Trophoblast cell (in vitro differentiated cells and primary cell): ENCODE measurements around the gene SMG6.

ENCODE experiments used
- DNase-seq, 2 donors: peaks; one replicate each; pipeline ENCODE4 v3.0.0-alpha.2; 2016
- H2AFZ ChIP-seq: 2 replicates; pipeline ENCODE4 v1.6.1; 2013; ENCODE audit warnings: low read length, moderate library complexity, mild to moderate bottlenecking; ENCODE audit not compliant: insufficient read depth, poor library complexity
- H2AK5ac ChIP-seq: 2 replicates; pipeline ENCODE4 v1.6.1; 2013; ENCODE audit warnings: mild to moderate bottlenecking, low read length
- H2BK120ac ChIP-seq: 2 replicates; pipeline ENCODE4 v1.6.1; 2013; ENCODE audit warnings: low read length, mild to moderate bottlenecking, moderate library complexity; ENCODE audit not compliant: insufficient read depth, poor library complexity
- H2BK12ac ChIP-seq: 2 replicates; pipeline ENCODE4 v1.6.1; 2013; ENCODE audit warnings: mild to moderate bottlenecking, low read length, moderate library complexity
- H2BK5ac ChIP-seq: 2 replicates; pipeline ENCODE4 v1.6.1; 2013; ENCODE audit warnings: low read length, low read depth, moderate library complexity, mild to moderate bottlenecking; ENCODE audit not compliant: poor library complexity
- H3K14ac ChIP-seq: 2 replicates; pipeline ENCODE4 v1.6.1; 2013; ENCODE audit warnings: mild to moderate bottlenecking, low read length
- H3K18ac ChIP-seq: 2 replicates; pipeline ENCODE4 v1.6.1; 2013; ENCODE audit warnings: mild to moderate bottlenecking, low read length
- H3K23ac ChIP-seq: 2 replicates; pipeline ENCODE4 v1.6.1; 2013; ENCODE audit warnings: low read length
- H3K27ac ChIP-seq: 2 replicates; pipeline ENCODE4 v1.5.1; 2013; ENCODE audit warnings: low read depth, mild to moderate bottlenecking, inconsistent platforms, low read length, moderate library complexity
- H3K27me3 ChIP-seq: 2 replicates; pipeline ENCODE4 v1.6.1; 2013; ENCODE audit warnings: inconsistent platforms, mild to moderate bottlenecking, low read length, moderate library complexity; ENCODE audit not compliant: insufficient read depth
- H3K36me3 ChIP-seq, 2 experiments: 1 replicate in 1 of 2; 2 replicates in 1 of 2; pipeline ENCODE4 v1.6.1; 2013; ENCODE audit warnings: low read length in 2 of 2, mild to moderate bottlenecking in 2 of 2, moderate library complexity in 1 of 2; ENCODE audit not compliant: insufficient read depth in 2 of 2, control insufficient read depth in 1 of 2
- H3K4ac ChIP-seq: 2 replicates; pipeline ENCODE4 v1.6.1; 2013; ENCODE audit warnings: low read depth, mild to moderate bottlenecking, low read length, moderate library complexity
- H3K4me1 ChIP-seq, 2 experiments: 1 replicate in 1 of 2; 2 replicates in 1 of 2; pipeline ENCODE4 v1.6.1; 2013; ENCODE audit warnings: low read length in 2 of 2, mild to moderate bottlenecking in 2 of 2, moderate library complexity in 1 of 2; ENCODE audit not compliant: insufficient read depth in 2 of 2, control insufficient read depth in 1 of 2
- H3K4me2 ChIP-seq: 2 replicates; pipeline ENCODE4 v1.6.1; 2013; ENCODE audit warnings: inconsistent platforms, mild to moderate bottlenecking, low read length, moderate library complexity
- H3K4me3 ChIP-seq: 2 replicates; pipeline ENCODE4 v1.5.1; 2013; ENCODE audit warnings: mild to moderate bottlenecking, low read depth, low read length, inconsistent platforms
- H3K79me1 ChIP-seq: one replicate; pipeline ENCODE4 v1.6.1; 2013; ENCODE audit warnings: low read length
- H3K79me2 ChIP-seq: 2 replicates; pipeline ENCODE4 v1.6.1; 2013; ENCODE audit warnings: low read length, mild to moderate bottlenecking; ENCODE audit not compliant: control insufficient read depth, insufficient read depth, poor library complexity
- H3K9ac ChIP-seq: 2 replicates; pipeline ENCODE4 v1.6.1; 2013; ENCODE audit warnings: mild to moderate bottlenecking, low read length
- H3K9me3 ChIP-seq: 2 replicates; pipeline ENCODE4 v1.6.1; 2013; ENCODE audit warnings: low read depth, mild to moderate bottlenecking, control low read depth, inconsistent platforms, low read length; ENCODE audit not compliant: insufficient read depth
- H4K12ac ChIP-seq: 2 replicates; pipeline ENCODE4 v1.6.1; 2013; ENCODE audit warnings: low read depth, mild to moderate bottlenecking, low read length, moderate library complexity
- H4K8ac ChIP-seq: 2 replicates; pipeline ENCODE4 v1.6.1; 2013; ENCODE audit warnings: low read depth, mild to moderate bottlenecking, low read length, moderate library complexity
- H4K91ac ChIP-seq: one replicate; pipeline ENCODE4 v1.6.1; 2013; ENCODE audit warnings: low read depth, mild to moderate bottlenecking, low read length, moderate library complexity
- WGBS: extraction: QIAGEN DNeasy Blood & Tissue Kit; methylation state at CpG from one replicate; pipeline ENCODE4 v1.1.7; 2013; ENCODE audit warnings: missing lambda C conversion rate; ENCODE audit not compliant: insufficient read length, insufficient coverage; ENCODE audit errors: extremely low coverage; 5-methylcytosine and 5-hydroxymethylcytosine counted together

The SMG6 gene

GRCh38 chr17:2344528-2344927 lies 40.9 kb upstream of the SMG6 start:
- H3K4me2 ChIP-seq: no peak overlapping the region
- H3K4me3 ChIP-seq: no peak overlapping the region
- no peaks in the 10 kb centered on the region for H3K27me3 ChIP-seq
- no CpG with 5 or more reads among the region's 10 CpGs for WGBS
- H3K79me1 ChIP-seq: peaks cover 11% of the 10 kb centered on the region
- H3K18ac ChIP-seq: no peak overlapping the region
- H3K27ac ChIP-seq: no peak overlapping the region
- no peak overlapping the region for H2AFZ ChIP-seq
- no peak overlapping the region for H4K12ac ChIP-seq
- no peaks in the 10 kb centered on the region for H3K9me3 ChIP-seq
- H2BK12ac ChIP-seq: no peak overlapping the region
- H3K79me2 ChIP-seq: peaks cover 5% of the 10 kb centered on the region
- no peak overlapping the region for H3K14ac ChIP-seq
- H2AK5ac ChIP-seq: no peak overlapping the region
- no peak overlapping the region for H3K4ac ChIP-seq
- DNase-seq: no peak
- no peak overlapping the region for H3K9ac ChIP-seq
- peaks cover 20 to 22% of the 10 kb centered on the region in 2 experiments for H3K4me1 ChIP-seq
- no peak overlapping the region for H4K91ac ChIP-seq
- H2BK5ac ChIP-seq: no peak overlapping the region
- H3K36me3 ChIP-seq: peaks cover 9 to 21% of the 10 kb centered on the region in 2 experiments
- no peak overlapping the region for H4K8ac ChIP-seq
- H2BK120ac ChIP-seq: no peak overlapping the region
- peak overlapping the region; percentile 23 for H3K23ac ChIP-seq

DNA sequence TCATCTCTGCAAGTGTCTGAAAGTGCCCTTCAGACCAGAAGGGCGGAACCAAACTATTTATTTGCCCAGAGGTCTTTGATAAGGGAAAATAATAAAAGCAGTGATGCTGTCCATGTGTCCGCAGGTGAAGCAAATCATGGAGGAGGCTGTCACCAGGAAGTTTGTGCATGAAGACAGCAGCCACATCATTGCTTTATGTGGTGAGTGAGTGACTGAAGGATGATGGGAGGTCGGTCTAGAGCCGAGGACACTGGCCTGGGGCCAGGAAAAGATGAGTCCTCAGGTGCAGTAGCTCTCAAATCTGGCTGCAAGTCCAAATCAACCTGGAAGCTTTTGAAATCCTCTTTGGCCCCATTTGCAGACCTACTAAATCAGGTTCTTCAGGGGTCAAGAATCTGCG lies 39.8 kb upstream of the SMG6 start:
- no peak overlapping the region for H2BK12ac ChIP-seq

GRCh38 chr17:2338315-2338657 lies 34.7 kb upstream of the SMG6 start:
- no peak overlapping the region for H3K23ac ChIP-seq
- peak overlapping the region; percentile 90 for H3K4me2 ChIP-seq
- no peak overlapping the region for H4K12ac ChIP-seq
- peak overlapping the region; percentile 11 for H3K18ac ChIP-seq
- no peaks in the 10 kb centered on the region for H3K9me3 ChIP-seq
- peak overlapping the region; percentile 82 for H3K4me3 ChIP-seq
- no peak overlapping the region for H4K8ac ChIP-seq
- peaks cover 18% of the 10 kb centered on the region for H3K79me2 ChIP-seq
- no peak overlapping the region for H2BK5ac ChIP-seq
- peak in 1 of 2 donors; percentile 13 for DNase-seq
- peaks cover 5 to 21% of the 10 kb centered on the region in 2 experiments for H3K36me3 ChIP-seq
- peak overlapping the region; percentile 87 for H2AFZ ChIP-seq
- H3K4me1 ChIP-seq: peaks cover 3 to 4% of the 10 kb centered on the region in 2 experiments
- no peak overlapping the region for H3K27ac ChIP-seq
- no CpG with 5 or more reads among the region's 5 CpGs for WGBS
- peak overlapping the region; percentile 28 for H3K9ac ChIP-seq
- no peak overlapping the region for H3K4ac ChIP-seq
- peaks cover 16% of the 10 kb centered on the region for H3K79me1 ChIP-seq
- no peak overlapping the region for H2BK12ac ChIP-seq
- H3K14ac ChIP-seq: peak overlapping the region; percentile 20
- H3K27me3 ChIP-seq: no peaks in the 10 kb centered on the region
- H4K91ac ChIP-seq: no peak overlapping the region
- peak overlapping the region; percentile 24 for H2AK5ac ChIP-seq
- no peak overlapping the region for H2BK120ac ChIP-seq

More for the DNA sequence above, 39.8 kb upstream of the SMG6 start:
- no peak overlapping the region for H3K23ac ChIP-seq
- no peak overlapping the region for H4K8ac ChIP-seq
- H3K4me3 ChIP-seq: no peak overlapping the region
- no peak overlapping the region for H4K91ac ChIP-seq
- H3K36me3 ChIP-seq: peaks cover 9 to 21% of the 10 kb centered on the region in 2 experiments
- H3K14ac ChIP-seq: no peak overlapping the region
- H3K18ac ChIP-seq: no peak overlapping the region
- no peaks in the 10 kb centered on the region for H3K9me3 ChIP-seq
- no peaks in the 10 kb centered on the region for H3K27me3 ChIP-seq
- H3K4me2 ChIP-seq: no peak overlapping the region
- H2AK5ac ChIP-seq: no peak overlapping the region
- H2BK120ac ChIP-seq: no peak overlapping the region
- no peak overlapping the region for H3K27ac ChIP-seq
- H3K79me1 ChIP-seq: peaks cover 10% of the 10 kb centered on the region
- no peak overlapping the region for H3K4ac ChIP-seq
- WGBS: no CpG with 5 or more reads among the region's 5 CpGs
- H3K4me1 ChIP-seq: peaks cover 18 to 19% of the 10 kb centered on the region in 2 experiments
- H3K79me2 ChIP-seq: peaks cover 5% of the 10 kb centered on the region
- no peak overlapping the region for H2BK5ac ChIP-seq
- no peak for DNase-seq
- H2AFZ ChIP-seq: no peak overlapping the region
- H4K12ac ChIP-seq: no peak overlapping the region
- H3K9ac ChIP-seq: no peak overlapping the region

- H3K23ac ChIP-seq: no peak overlapping the region
- peak overlapping the region; percentile 82 for H3K4me3 ChIP-seq
- peak; percentile 45 to 67 for DNase-seq
- H3K79me2 ChIP-seq: peaks cover 18% of the 10 kb centered on the region
- peak overlapping the region; percentile 89 for H4K91ac ChIP-seq
- H4K8ac ChIP-seq: peak overlapping the region; percentile 68
- peak overlapping the region; percentile 90 for H3K4me2 ChIP-seq
- peaks cover 3 to 4% of the 10 kb centered on the region in 2 experiments for H3K4me1 ChIP-seq
- H3K27ac ChIP-seq: peak overlapping the region; percentile 60
- H3K27me3 ChIP-seq: no peaks in the 10 kb centered on the region
- H3K14ac ChIP-seq: peak overlapping the region; percentile 82
- H3K9me3 ChIP-seq: no peaks in the 10 kb centered on the region
- H3K18ac ChIP-seq: peak overlapping the region; percentile 69
- peak overlapping the region; percentile 74 for H2BK120ac ChIP-seq
- H2AFZ ChIP-seq: peak overlapping the region; percentile 87
- no CpG with 5 or more reads among the region's 92 CpGs for WGBS
- H3K79me1 ChIP-seq: peaks cover 16% of the 10 kb centered on the region
- H2BK5ac ChIP-seq: peak overlapping the region; percentile 46
- H2BK12ac ChIP-seq: no peak overlapping the region
- no peak overlapping the region for H2AK5ac ChIP-seq
- H3K9ac ChIP-seq: peak overlapping the region; percentile 89
- H4K12ac ChIP-seq: peak overlapping the region; percentile 67
- H3K36me3 ChIP-seq: peaks cover 5 to 21% of the 10 kb centered on the region in 2 experiments
- H3K4ac ChIP-seq: no peak overlapping the region
These were observed 34.1 kb upstream of the SMG6 start for GRCh38 chr17:2337544-2338314.
